HG03159 (cell line): ENCODE measurements around the gene HPS1.
A peak's percentile ranks its signal among the peaks of the same experiment; 100 is the strongest.
"Not testable (repeated sequence)": the region's sequence is repeated elsewhere in the genome, so short reads cannot be mapped to it uniquely, and the experiment has no call there.

Experiments used
- ATAC-seq: cut with Tn5 transposase; IDR thresholded peaks from one replicate; pipeline ENCODE4 v1.9.1; 2021; ENCODE audit warnings: mild to moderate bottlenecking, moderate library complexity; ENCODE audit not compliant: unreplicated experiment

HPS1 gene

GRCh38 chr10:98396096-98397063 is 50.4 kb downstream of the HPS1 start:
- no peak for ATAC-seq

DNA sequence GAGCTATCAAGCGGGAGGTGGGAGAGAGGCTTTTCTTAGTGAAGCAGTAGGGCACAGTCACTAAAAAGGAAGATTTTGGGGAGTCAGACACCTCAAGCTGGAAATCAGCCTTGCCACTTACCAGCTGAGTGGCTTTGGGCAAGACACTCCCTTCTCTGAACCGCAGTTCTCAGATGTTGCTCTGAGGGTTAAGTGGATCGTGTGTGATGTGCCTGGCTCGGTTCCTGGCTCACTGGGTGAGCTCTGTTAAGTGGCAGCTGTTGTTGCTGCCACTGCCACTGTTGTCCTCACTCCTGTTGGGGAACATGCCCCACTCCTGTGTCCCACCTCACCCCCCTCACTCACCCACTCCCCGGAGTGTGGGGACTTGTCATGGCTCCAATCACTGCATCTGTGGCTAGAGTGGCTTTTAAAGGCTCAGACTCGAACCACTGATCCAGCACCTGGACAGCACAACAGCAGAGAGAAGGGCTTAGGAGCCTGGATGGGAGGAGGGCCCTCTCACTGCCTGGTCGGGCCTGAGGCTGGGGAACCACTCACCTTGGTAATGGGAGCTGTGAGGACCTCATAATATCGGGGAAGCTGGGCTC is 51.8 kb downstream of the HPS1 start:
- no peak for ATAC-seq

DNA sequence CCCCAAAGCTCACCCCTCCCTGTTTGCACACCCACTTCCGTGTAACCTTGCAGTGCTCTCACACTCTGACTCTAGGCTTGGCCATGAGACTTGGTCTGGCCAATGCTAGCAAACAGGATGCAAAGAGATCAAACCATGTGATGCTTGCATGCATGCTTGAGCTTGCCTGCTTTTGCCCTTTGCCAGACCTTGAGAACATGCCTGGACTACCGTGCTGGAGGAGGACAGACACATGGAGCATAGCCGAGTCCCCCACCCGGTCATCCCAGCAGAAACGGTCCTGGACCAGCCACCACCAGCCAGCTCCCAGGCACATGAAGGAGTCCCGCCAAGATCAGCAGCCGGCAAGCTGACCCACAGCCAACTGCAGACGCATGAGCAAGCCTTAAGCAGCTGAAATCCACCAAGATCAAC is 55.1 kb downstream of the HPS1 start:
- peak; percentile 64 for ATAC-seq

DNA sequence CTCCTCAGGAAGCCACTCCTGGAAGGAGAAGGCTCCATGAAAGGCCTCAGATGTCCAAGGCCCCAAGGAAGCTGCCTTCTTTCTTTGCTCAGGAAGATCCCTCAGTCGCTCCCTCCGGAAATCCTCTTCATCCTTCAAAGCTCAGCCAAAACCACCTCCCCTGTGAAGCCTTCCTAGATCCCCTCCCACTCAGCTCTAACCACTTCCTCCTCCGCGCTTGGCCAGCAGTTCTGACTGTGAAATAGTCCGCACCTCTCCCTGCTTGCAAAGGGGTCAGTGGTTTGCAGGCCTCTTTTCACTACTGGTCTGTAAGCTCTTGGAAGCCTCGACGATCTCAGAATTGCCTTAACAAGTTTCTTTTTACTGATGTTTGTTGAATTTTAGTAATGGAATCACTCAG is 55.7 kb downstream of the HPS1 start:
- ATAC-seq = no peak

DNA sequence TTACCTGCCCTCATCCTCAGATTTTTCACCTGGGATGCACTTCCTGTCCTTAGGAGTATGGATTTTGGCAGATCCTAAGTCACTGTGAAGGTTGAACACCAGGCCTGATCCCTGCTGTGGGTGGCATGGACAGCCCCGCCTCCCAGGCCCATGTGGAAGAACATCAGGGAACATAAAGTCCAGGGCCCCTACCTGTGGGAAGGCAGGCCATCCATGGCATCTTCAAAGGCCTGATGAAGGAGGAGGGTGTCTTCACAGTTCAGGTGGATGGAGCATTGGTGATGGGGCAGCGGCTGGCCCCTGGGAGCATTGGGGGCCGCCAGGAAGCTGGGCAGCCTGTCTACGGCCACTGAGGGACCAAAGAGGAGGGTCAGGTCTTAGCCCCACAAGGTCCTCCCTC is 56.3 kb downstream of the HPS1 start:
- no peak for ATAC-seq

DNA sequence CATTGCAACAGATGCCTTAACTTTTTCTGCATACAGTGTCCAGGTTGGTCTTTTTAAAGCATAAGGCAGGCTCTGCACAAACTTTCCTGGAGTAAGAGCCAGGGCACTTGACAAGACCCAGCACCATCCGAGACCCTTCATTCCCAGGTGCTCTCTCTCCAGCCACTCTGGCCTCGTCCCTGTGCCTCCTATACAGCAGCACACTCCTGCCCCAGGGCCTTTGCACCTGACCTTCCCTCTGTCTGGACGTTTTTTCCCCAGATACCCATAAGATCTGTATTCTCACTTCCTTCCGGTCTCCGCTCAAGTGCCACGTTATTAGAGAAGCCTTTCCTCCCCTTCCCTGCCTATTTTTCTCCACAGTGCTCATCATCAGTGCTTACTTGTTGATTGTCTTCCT is 57.3 kb downstream of the HPS1 start:
- ATAC-seq = no peak

- no peak for ATAC-seq
Measured at GRCh38 chr10:98388101-98388655, 58.6 kb downstream of the HPS1 start.

DNA sequence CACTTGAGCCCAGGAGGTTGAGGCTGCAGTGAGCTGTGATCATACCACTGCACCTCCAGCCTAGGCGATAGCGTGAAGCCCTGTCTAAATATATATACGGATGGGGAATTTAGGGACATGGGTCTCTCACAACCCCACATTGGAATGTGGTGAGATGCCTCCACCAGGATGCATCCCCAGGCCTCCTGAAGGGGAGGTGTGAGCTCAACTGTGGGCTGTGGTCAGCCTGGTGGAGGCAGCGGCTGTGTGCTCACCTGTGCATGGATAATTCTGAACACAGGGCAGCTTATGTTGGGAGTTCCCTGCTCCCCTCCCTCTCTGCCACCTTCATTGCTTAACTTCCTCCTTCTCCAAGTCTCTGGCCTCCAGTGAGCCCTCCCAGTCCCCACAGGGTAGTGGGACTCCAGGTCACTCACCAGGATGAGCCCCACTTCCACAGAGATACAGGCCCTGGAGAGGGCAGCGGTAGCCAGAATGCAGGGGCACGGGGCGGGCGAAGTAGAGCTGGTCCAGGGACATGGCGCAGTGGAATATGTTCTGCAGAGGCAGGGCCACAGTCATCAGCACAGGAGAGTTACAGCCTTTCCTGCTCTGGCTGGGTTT is 62.1 kb downstream of the HPS1 start:
- no peak for ATAC-seq

GRCh38 chr10:98383869-98384268 is 62.9 kb downstream of the HPS1 start:
- no peak for ATAC-seq

DNA sequence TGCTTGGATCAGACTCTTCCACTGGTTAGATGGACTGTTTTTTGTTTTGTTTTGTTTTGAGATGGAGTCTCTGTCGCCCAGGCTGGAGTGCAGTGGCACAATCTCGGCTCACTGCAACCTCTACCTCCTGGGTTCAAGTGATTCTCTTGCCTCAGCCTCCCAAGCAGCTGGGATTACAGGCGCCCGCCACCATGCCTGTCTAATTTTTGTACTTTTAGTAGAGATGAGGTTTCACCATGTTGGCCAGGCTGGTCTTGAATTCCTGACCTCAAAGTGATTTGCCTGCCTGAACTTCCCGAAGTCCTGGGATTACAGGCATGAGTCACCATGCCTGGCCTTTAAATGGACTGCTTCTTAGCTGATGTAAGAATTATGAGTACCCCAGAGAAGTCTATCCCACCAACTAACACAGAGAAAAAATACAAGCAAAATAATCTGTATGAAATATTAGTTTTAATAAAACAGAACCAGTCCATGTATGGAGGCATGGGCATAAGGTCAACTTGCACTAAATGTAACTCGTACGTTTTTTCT is 63.5 kb downstream of the HPS1 start:
- ATAC-seq = not testable (repeated sequence)

GRCh38 chr10:98382691-98383101 is 64.0 kb downstream of the HPS1 start:
- ATAC-seq = no peak

GRCh38 chr10:98380493-98381339 is 66.0 kb downstream of the HPS1 start:
- ATAC-seq = no peak

GRCh38 chr10:98378722-98379121 is 68.0 kb downstream of the HPS1 start:
- no peak for ATAC-seq

GRCh38 chr10:98377536-98377935 is 69.2 kb downstream of the HPS1 start:
- ATAC-seq = no peak

- no peak for ATAC-seq
Measured at GRCh38 chr10:98377001-98377400, 69.7 kb downstream of the HPS1 start.

DNA sequence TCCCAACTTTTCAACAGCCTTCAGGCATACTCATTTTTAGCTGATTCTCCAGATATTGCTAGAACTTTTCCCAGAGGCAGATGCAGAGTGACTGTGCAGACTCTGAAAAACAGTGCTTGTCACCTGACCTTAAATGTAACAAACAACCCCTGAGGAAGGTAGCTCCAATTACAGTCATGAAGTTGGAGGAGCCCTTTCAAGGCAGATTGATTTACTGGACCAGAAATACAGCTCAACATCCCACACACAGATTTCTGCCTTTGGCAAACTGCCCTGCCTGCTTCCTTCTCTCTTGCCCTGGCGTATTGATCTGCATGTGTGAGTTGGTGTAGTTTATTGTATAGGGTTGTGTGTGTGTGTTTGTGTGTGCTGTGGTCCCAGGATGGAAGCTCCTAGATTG is 70.2 kb downstream of the HPS1 start:
- no peak for ATAC-seq

- no peak for ATAC-seq
Measured at GRCh38 chr10:98374217-98374985, 72.3 kb downstream of the HPS1 start.

DNA sequence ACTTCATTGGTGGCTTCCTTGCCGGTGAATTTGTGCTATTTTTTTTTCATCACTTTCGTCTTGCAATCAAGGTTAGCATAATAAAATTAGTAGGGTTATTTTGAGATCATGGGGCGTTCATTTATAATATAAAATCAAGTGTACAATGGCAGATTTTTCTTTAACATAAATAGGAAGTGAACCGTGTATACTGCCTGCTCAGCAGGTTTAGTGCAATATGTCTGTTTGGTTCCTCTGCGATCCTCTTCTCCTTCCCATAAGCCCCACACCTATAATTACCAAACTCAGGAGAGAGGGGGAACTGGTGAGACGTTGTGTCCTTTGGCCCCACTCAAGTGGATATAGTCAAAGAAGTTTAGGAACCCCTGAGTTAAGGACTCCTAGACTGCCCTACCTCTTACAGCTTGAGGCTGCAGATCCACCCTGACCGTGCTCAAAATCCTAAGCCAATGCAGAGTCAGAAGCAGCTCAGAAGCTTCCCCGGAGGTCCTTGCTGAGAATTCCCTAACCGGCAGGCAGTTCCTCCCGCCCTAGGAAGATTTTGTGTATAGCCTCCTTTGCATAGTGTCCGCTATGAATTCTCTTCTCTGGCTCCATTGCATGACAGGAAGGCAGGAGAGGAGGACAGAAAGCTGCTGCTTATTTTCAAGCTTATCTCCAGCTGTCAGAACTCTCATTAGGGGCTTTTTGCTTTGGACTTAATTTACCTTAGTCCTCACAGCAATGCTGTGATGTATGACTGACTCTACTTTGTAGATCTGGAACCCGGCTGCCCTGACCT is 73.3 kb downstream of the HPS1 start:
- ATAC-seq = no peak
